NT2/D1 (cell line): Measurements from ENCODE around the gene PLCH1.

ENCODE experiments used
- SUZ12 ChIP-seq: IDR thresholded peaks from 2 replicates; pipeline ENCODE4 v1.6.1; 2011; ENCODE audit not compliant: insufficient read length, insufficient read depth; ENCODE audit errors: extremely low read depth
- ZNF274 ChIP-seq: IDR thresholded peaks from 2 replicates; pipeline ENCODE4 v1.6.1; 2011; ENCODE audit warnings: mild to moderate bottlenecking, low read depth, low read length

DNA sequence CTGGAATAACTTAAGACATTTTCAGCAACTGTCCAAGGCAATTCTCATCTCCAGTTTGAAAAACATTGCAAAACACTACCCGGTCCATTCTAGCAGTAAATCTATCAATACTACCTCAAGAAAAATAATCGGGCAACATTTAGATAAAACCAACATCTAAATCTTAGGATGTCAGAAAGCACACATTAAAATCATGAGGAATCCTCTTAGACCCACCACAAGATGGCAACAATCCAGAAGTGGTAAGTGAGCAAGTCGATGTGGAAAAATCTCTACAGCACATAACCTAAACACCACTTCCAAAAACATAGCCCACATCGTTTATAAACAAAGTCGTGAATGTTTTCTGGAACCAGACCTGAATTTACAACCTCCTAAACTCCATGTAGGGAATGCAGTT is 5.7 kb downstream of the PLCH1 start:
- TF ChIP-seq ZNF274 (no peak), SUZ12 (no peak)
